ENCODE results near the gene WNK4. TPM values are rescaled to one million over a fixed set of nuclear protein-coding genes. Genes with fewer than 3 reads are reported as not detected.

WNK4 gene
- total and polyA plus RNA-seq, 10 donors: 0.04 to 0.52 (median 0.10) TPM; not detected in 5

DNA sequence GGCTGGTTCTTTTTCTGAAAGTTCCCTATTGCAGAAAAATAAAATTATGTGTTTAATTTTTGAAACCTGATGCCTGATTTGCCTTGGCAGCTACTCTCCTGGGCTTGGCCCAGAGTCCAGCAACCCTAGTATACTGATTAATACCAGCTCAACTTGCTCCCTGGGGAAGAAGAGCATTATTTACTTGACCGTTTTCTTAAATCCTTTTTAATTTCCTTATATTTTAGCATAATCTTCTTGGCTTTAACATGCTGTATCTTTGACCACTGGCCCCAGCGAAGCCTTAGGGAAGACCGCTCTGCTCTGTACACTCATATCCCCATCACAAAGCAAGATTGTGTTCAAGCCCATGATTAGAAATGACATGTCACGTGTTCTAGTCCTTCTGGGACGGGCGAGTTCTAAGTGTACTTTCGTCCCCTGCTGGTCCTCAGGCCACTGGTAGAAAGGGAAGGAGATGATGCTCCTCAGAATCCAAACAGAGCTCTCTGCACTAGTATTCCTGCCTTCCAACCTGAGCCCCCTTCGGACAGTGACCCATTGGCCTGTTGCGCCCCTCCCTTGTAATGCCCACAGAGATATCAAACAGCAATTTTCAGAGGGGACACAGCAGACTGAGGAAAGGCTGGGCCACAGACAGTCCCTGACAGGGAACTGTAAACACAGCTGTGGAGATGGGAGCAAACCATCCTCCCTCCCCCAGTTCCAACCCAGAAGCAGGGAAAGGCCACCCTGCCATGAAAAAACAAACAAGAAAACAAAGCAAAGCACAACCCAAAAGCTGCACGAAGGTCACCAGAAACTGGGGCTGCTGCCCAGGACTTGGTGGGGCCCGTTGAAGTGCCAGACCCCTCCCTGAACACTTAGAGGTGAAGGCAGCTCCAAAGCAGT, 31.3 kb upstream of the WNK4 start:
- Histone ChIP-seq H3K27me3 (replicated peaks in 1 of 7) (peaks cover 0 to 14% (median 0%) of the 10 kb centered on the region in 7 donors), H3K4me1 (peaks cover 3 to 41% (median 16%) of the 10 kb centered on the region in 6 donors), H3K4me3 (no peak overlapping the region), H3K36me3 (no peaks in the 10 kb centered on the region), H3K9me3 (no peaks in the 10 kb centered on the region), H3K27ac (peak overlapping the region in 4 of 8 donors; percentile 20 to 54 (median 30))
- 83 to 90% (median 84%) methylated on average over 11 of the region's 11 CpGs for WGBS, 5 donors
- TF ChIP-seq POLR2A (IDR thresholded peaks at IDR 0.05) (no peak), POLR2AphosphoS5 (IDR thresholded peaks at IDR 0.05) (no peak)
- TF ChIP-seq, protein P1, sequence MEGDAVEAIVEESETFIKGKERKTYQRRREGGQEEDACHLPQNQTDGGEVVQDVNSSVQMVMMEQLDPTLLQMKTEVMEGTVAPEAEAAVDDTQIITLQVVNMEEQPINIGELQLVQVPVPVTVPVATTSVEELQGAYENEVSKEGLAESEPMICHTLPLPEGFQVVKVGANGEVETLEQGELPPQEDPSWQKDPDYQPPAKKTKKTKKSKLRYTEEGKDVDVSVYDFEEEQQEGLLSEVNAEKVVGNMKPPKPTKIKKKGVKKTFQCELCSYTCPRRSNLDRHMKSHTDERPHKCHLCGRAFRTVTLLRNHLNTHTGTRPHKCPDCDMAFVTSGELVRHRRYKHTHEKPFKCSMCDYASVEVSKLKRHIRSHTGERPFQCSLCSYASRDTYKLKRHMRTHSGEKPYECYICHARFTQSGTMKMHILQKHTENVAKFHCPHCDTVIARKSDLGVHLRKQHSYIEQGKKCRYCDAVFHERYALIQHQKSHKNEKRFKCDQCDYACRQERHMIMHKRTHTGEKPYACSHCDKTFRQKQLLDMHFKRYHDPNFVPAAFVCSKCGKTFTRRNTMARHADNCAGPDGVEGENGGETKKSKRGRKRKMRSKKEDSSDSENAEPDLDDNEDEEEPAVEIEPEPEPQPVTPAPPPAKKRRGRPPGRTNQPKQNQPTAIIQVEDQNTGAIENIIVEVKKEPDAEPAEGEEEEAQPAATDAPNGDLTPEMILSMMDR (IDR thresholded peaks at IDR 0.05 in 8 of 11, conservative IDR thresholded peaks at IDR 0.05 in 3 of 11): no peak
- intact Hi-C loops (cut with DNase I; ENCODE audit: low total_unique reads): no loop called here
- DNase-seq: peak; percentile 47

GRCh38 chr17:42750739-42751344, 29.6 kb upstream of the WNK4 start:
- Histone ChIP-seq H3K27me3 (replicated peaks in 1 of 7) (peaks cover 0 to 14% (median 0%) of the 10 kb centered on the region in 7 donors), H3K4me1 (peaks cover 0 to 30% (median 10%) of the 10 kb centered on the region in 6 donors), H3K36me3 (no peaks in the 10 kb centered on the region), H3K27ac (peak overlapping the region in 1 of 8 donors; percentile 54), H3K4me3 (no peak overlapping the region), H3K9me3 (no peaks in the 10 kb centered on the region)
- intact Hi-C loops (cut with DNase I; ENCODE audit: low total_unique reads): no loop called here
- TF ChIP-seq, protein P1 (IDR thresholded peaks at IDR 0.05 in 8 of 11, conservative IDR thresholded peaks at IDR 0.05 in 3 of 11): no peak
- TF ChIP-seq POLR2AphosphoS5 (IDR thresholded peaks at IDR 0.05): peak in 1 of 3 donors; percentile 18
- peak; percentile 7 for DNase-seq
- 3 to 15% (median 5%) methylated on average over 3 of the region's 3 CpGs for WGBS, 5 donors

DNA sequence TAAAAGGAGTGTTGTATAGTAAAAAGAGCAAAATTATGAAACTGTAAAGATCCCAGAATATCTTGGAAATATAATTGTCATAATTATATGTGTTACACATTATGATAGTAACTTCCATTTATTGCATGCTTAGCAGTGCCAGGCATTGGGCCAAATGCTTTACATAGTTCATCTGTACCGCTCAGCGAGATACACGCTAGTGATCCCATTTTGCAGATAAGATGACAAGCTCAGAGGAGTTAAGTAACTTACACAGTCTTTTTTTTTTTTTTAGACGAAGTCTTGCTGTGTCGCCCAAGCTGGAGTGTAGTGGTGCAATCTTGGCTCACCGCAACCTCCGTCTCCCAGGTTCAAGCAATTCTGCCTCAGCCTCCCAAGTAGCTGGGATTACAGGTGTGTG, 28.8 kb upstream of the WNK4 start:
- no peak for TF ChIP-seq POLR2AphosphoS5 (IDR thresholded peaks at IDR 0.05)
- TF ChIP-seq, protein P1 (IDR thresholded peaks at IDR 0.05 in 8 of 11, conservative IDR thresholded peaks at IDR 0.05 in 3 of 11): no peak
- no peak for TF ChIP-seq POLR2A (IDR thresholded peaks at IDR 0.05)
- no peaks in the 10 kb centered on the region for H3K9me3 ChIP-seq
- H3K36me3 ChIP-seq: no peaks in the 10 kb centered on the region
- peaks cover 0 to 14% (median 0%) of the 10 kb centered on the region in 7 donors for H3K27me3 ChIP-seq (replicated peaks in 1 of 7)
- intact Hi-C loops (cut with DNase I; ENCODE audit: low total_unique reads): no loop called here
- 68 to 86% (median 85%) methylated on average over 7 of the region's 7 CpGs for WGBS, 5 donors
- peaks cover 0 to 30% (median 10%) of the 10 kb centered on the region in 6 donors for H3K4me1 ChIP-seq
- H3K27ac ChIP-seq: no peak overlapping the region
- H3K4me3 ChIP-seq: no peak overlapping the region
- DNase-seq: no peak

DNA sequence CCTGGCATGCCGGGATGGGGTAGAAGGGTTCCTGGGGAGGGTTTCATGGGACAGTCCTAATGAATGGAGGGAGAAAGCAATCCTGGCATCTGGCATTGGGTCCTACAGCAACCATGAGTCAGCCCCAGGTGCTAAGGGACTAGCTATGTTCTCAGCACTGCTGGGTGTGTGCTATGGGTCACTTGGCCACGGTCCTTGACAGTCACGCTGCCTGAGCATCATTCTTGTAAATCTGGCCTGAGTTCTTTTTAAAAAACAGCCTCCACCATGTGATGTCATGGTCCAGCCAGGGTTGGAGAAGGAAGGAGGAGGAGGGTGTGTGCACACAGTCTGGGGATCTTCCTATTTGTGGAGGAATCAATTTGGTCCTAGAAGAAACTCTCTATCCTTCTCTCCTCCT, 25.6 kb upstream of the WNK4 start:
- TF ChIP-seq, protein P1 (IDR thresholded peaks at IDR 0.05 in 8 of 11, conservative IDR thresholded peaks at IDR 0.05 in 3 of 11): no peak
- TF ChIP-seq POLR2AphosphoS5 (IDR thresholded peaks at IDR 0.05) (no peak), POLR2A (IDR thresholded peaks at IDR 0.05) (no peak)
- Histone ChIP-seq H3K27ac (no peak overlapping the region), H3K4me1 (peaks cover under 1 to 27% (median 11%) of the 10 kb centered on the region in 6 donors), H3K9me3 (no peaks in the 10 kb centered on the region), H3K4me3 (no peak overlapping the region), H3K36me3 (no peaks in the 10 kb centered on the region), H3K27me3 (replicated peaks in 1 of 7) (peaks cover 0 to 11% (median 0%) of the 10 kb centered on the region in 7 donors)
- 88 to 94% (median 90%) methylated on average over 3 of the region's 3 CpGs for WGBS, 5 donors
- intact Hi-C loops (cut with DNase I; ENCODE audit: low total_unique reads): no loop called here
- DNase-seq: peak; percentile 40

Measured in spleen (tissue), 11 donors.